ENCODE data around the gene SYNDIG1.

DNA sequence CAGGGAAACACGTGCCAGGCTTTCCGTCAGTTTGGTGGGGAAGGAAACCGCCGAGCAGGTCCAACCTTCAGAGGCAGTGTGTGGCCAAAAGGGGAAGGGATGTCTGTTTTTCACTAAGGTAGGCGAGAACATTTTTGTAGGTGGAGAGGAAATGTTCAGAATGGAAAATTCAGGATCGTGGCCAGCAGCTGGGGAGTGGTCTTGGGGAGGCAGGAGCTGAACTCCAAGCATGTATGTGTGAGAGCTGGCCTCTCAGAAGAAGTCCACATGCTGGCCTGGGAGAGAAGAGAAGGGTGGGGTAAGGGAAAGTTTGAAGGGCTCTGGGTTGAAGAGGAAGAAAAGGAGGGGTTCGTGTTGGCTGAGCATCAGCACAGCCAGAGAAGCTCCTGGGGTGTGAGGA is 74.9 kb downstream of the SYNDIG1 start:
- TF ChIP-seq POLR2A (IDR thresholded peaks at IDR 0.05) (no peak), CTCF (IDR thresholded peaks at IDR 0.05) (no peak)

Data from uterus (tissue), 2 donors.